GM12872 (cell line): ENCODE data around the gene UTS2R.

Experiments
- TF ChIP-seq, protein P1 (sequence below): IDR thresholded peaks from 3 replicates; pipeline ENCODE4 v1.5.1; 2011; ENCODE audit warnings: low read depth, mild to moderate bottlenecking, low read length, moderate library complexity; ENCODE audit not compliant: insufficient read depth

UTS2R gene

DNA sequence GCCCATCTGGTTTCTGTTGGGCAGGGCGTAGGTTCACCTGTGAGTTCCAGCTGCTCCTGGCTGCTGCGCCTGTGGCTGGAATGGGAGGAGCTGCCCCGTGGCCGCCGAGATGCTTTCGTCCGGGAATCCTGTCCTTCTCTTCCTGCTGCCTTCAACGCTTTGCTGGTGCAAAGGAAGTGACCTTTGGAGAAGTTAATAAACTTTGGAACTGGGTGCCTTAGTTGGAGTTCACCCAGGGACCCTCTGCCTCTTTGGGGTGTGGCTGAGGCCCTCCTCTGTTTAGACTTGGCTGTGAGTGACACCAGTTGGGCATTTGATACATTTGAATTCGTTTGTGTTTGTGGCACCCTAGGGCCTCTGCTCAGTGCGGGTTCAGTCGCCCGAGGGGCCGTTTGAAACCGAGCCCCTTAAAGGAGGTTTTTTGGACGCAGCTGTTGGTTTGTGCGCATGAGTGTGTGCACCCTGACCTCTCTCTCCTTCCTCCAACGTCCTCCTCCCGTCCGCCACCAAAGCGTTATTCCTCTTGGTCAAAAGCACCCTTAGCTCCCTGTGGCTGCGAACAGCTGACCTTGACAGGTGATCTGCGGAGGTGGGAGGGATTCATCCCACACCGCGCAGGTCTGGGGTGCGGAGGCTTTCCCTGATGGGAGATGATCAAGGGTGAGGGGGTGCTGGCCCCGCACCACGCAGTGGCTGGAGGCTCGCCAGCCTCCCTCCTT lies 29.0 kb upstream of the UTS2R start:
- TF ChIP-seq, protein P1, sequence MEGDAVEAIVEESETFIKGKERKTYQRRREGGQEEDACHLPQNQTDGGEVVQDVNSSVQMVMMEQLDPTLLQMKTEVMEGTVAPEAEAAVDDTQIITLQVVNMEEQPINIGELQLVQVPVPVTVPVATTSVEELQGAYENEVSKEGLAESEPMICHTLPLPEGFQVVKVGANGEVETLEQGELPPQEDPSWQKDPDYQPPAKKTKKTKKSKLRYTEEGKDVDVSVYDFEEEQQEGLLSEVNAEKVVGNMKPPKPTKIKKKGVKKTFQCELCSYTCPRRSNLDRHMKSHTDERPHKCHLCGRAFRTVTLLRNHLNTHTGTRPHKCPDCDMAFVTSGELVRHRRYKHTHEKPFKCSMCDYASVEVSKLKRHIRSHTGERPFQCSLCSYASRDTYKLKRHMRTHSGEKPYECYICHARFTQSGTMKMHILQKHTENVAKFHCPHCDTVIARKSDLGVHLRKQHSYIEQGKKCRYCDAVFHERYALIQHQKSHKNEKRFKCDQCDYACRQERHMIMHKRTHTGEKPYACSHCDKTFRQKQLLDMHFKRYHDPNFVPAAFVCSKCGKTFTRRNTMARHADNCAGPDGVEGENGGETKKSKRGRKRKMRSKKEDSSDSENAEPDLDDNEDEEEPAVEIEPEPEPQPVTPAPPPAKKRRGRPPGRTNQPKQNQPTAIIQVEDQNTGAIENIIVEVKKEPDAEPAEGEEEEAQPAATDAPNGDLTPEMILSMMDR, result no peak

DNA sequence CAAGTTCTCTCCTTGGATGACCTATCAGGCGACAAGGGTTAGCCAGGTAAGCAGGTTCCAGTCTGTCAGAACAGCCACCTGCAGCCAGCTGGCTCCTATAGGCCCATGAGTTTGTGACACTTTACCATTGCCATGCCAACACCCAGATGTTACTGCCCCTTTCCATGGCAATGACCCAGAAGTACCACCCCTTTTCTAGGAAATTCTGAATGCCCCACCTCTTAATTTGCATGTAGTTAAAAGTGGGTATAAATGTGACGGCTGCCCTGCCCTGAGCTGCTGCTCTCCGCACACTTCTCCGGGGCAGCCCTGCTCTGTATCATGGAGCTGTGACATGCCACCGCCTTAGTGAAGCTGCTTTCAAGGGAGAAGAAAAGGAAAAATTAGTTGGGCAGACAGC lies 28.0 kb upstream of the UTS2R start:
- TF ChIP-seq, protein P1, result no peak

DNA sequence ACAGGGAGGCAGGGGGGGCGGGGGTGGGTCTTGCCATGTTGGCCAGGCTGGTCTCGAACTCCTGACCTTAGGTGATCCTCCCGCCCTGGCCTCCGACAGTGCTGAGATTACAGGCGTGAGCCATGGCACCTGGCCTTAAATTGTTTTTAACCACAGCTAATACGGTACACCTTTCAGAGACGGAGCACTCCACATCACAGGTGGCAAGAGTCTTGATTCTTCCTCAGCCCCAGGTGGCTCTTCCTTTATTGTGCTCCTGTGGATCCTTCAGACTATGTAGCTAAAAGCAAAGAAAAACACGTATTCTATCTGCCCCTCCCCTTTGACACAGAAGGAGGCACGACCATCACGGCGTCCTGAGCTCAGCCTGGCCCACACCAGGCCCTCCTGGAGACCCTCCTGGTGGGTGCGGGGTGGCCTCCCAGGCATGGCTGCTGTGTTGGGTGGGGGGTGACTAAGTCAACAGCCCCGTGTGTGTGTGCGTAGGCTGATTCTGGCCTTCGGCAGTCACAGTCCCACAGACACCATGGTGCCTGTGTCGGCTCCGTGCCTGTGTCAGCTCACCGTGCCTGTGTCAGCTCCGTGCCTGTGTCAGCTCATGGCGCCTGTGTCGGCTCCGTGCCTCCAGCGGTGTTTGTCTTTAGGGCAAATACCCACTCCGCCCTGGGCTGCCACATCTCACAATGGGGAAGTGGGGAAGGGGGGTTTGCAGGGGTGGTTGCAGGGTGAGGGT lies 27.2 kb upstream of the UTS2R start:
- TF ChIP-seq, protein P1, result no peak

DNA sequence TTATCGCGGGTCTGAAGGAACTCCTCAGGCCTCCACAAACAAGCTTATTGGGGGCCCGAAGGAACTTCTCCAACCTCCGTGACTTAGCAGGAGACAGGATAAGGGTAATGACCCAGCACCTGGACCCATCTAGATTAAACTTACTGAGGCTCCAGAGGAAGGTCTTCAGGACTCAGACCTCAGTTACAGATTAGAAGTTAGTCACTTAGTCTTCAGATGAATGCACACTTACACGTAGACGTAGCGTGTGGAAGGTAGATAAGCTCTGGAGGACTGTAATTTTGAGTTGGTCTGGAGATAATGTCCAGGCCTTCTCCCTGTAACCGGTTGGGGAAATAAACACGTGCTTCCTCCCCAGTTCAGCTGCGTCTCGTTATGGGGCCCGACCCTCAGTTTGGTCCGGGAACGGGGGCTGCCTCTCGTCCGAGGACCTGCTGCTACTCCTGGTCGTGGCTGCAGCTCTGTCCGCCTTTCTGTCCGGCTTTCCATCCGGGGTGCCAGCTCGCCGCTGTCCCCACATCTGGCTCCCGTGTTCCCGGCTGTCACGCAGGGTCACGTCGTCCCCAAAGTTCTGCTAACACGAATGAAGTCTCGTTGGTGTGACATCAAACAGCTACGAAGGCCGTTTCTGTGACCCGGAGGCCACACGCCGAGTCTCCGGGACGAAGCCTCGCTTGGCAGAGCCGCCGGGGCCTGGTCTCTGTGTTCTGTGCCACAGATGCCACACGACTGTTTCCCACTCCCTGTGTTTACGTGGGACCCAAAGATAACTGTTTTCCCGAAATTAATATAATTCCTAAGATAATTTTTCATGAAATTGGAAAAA lies 26.2 kb upstream of the UTS2R start:
- TF ChIP-seq, protein P1, result no peak

DNA sequence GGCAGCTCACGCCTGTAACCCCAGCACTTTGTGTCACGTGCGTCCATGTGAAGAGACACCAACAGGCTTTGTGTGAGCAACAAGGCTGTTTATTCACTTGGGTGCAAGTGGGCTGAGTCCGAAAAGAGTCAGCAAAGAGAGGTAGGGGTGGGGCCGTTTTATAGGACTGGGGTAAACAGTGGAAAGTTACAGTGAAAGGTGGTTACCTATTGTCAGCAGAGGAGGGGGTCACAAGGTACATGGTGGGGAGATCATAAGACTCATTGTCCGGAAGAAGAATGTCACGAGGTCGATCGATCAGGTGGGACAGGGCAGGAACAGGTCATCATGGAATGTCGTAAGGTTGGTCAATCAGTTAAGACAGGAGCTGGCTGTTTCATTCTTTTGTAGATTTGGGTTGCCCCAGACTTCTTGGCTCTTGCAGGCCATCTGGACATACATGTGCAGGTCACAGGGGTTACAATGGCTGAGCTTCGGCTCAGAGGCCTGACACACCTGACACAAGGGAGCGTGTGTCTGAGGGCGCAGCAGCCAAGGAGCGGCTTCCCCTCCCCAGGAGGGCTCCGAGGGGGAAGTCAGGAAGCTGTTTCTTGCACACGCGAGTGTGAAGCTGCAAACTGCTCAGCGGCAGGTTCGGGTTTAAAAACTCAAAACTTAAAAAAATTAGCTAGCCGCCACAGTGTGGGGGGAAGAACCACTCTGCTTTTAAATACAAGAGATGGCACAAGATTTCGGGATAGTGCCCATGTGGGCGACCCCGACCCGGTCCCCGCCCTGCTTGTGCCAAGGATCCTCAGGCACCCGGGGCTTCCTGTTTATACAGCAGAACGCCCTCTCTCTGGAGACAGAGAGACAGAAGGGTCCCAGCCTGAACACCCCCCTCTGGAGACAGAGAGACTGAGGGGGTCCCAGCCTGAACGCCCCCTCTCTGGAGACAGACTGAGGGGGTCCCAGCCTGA lies 24.9 kb upstream of the UTS2R start:
- TF ChIP-seq, protein P1, result no peak

DNA sequence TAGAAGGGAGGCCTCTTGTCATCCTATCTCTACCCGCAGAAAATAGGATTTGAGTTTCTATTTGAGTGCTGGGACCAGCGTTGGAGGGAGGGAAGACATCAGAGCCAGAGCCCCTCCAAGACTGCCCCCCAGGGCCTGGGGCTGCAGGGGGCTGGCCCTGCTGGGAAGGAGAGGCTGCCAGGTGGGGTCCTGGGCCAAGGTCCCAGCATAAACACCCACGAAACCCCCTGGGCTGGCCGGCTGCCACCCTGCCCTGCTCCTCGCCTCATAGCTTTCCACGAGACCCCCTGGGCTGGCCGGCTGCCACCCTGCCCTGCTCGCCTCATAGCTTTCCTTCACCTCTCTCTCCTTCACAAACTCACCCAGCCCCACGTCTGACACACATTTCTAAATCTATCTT lies 23.1 kb upstream of the UTS2R start:
- TF ChIP-seq, protein P1, result no peak
